TTC549 (cell line): Measurements from ENCODE around the gene ATAD3A.
"Not testable (repeated sequence)": the region's sequence is repeated elsewhere in the genome, so short reads cannot be mapped to it uniquely, and the experiment has no call there.

Source experiments
- FAIRE-seq: peaks from 2 replicates; lab custom pipeline; 2012; peaks lifted over from hg19 to GRCh38; lab: Jason Lieb, UNC

Gene ATAD3A

GRCh38 chr1:1511533-1512285 is at the start of gene ATAD3A:
ATAD3A (plus strand) TSS chr1:1512162; CDS start chr1:1512269, 107 bp downstream.
- peak; percentile 19 for FAIRE-seq

DNA sequence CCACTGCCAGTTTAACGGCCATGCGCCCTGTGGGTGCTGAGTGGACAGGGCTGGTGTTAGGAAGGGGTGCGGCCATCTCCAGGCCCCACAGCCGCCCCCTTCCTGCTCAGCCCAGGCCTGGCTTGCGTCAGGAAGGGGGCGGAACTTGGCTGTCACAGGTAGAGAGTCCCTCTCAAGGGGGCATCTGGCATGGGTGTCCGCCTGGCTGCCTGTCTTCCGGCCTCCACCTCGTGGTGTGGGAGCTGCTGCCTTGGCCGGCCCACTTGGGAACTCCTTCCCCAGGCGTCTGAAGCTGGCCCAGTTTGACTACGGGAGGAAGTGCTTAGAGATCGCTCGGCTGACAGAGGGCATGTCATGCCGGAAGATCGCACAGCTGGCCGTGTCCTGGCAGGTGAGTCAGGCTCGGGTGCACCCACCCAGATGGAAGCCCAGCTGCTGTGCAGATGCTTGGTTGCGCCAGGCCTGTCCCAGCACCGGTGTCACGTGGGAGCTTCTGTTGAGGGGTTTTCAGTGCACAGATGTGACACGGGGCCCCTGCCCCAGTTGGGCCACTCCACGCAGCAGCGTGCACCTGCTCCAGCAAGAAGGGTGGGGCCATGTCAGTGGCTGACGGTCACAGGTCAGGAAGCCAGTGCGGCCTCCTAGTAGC is 49.5 kb upstream of the ATAD3A start:
- FAIRE-seq, result no peak

- FAIRE-seq, result no peak
Measured at GRCh38 chr1:1463312-1463711, 48.6 kb upstream of the ATAD3A start.

- FAIRE-seq, result not testable (repeated sequence)
Measured at GRCh38 chr1:1468196-1468985, 43.6 kb upstream of the ATAD3A start.

- FAIRE-seq, result no peak
Measured at GRCh38 chr1:1470626-1471388, 41.2 kb upstream of the ATAD3A start.

DNA sequence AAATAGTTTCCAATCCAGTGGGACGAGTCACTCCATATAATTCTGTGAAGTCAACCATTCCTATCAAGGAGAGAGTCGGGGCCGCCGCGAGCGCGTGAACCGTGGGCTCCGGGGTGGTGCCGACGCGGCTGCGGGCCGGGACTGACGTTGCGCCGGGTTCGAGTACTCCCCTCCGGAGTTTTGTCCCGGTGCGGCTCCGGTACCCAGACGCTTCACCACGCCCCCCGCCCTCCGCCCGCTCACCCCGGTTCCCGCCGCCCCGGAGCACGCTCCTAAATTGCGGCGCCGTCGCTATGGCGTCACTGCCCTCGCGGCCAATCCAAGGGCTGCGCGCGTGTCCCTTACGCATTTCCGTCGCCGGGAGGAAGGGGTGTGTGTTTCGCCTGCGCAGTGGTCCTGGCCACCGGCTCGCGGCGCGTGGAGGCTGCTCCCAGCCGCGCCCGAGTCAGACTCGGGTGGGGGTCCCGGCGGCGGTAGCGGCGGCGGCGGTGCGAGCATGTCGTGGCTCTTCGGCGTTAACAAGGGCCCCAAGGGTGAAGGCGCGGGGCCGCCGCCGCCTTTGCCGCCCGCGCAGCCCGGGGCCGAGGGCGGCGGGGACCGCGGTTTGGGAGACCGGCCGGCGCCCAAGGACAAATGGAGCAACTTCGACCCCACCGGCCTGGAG is 40.4 kb upstream of the ATAD3A start, which contains the start of gene ATAD3B:
Gene ATAD3B (plus strand): TSS at position 377 of the 664 bp plus-strand sequence. CDS start 120 bp downstream, at position 497.
- FAIRE-seq, result no peak

DNA sequence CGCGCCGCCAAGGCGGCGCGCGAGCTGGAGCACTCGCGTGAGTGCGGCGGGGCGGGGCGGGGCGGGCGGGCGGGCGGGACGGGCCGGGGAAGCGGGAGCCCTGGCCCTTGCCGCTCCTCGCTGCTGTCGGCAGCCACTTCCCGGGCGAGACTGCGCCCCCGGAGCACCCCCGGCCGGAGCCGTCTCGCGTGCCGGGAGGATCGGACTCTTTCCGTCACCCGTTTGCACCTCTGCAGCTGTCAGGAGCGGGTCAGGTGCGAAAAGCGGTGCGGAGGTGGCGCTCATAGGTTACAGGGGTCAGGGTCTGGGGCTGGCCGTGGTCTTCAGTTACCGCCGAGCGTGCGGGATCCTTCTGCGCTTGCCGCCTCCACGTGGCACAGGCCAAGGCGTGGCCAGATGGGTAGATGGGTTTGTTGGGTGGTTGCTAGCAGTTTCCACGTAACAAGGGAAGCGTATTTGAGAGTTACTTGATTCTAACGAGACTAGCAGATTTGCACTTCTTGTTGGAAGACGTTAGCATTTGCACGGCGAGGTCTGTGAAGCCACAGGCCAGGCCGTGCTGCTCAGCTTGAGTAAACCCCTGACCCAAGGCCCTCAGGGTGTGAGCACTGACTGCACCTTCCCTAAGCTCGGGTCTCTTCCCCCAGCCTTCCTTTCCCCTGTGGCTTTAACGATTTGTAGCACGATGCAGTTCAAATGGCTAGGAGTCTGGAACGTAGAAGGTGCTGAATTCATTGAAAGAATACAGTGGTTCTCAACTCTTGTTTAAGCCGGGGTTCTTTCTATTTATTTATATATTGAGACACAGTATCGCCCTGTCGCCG is 39.7 kb upstream of the ATAD3A start:
- FAIRE-seq, result not testable (repeated sequence)

- FAIRE-seq, result not testable (repeated sequence)
Measured at GRCh38 chr1:1476011-1476410, 36.0 kb upstream of the ATAD3A start.

DNA sequence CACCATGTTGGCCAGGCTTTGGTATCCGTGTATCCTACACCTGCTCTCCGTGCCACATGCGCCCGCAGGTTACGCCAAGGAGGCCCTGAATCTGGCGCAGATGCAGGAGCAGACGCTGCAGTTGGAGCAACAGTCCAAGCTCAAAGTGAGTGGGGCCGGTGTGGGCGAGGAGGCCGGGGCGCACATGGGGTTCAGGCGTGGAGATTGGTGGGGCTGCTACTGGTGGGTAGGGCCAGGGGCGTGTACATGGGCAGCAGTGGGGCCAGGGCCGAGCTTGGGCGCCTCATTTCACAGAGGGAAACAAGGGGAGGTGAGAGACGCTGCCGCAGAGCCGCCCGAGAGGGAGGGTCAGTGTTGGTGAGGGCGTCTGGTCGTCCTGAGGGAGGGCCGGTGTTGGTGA is 34.8 kb upstream of the ATAD3A start:
- no peak for FAIRE-seq

GRCh38 chr1:1479547-1480487 is 32.1 kb upstream of the ATAD3A start:
- FAIRE-seq, result no peak

GRCh38 chr1:1480488-1480867 is 31.5 kb upstream of the ATAD3A start:
- not testable (repeated sequence) for FAIRE-seq

- FAIRE-seq, result not testable (repeated sequence)
Measured at GRCh38 chr1:1481811-1482210, 30.2 kb upstream of the ATAD3A start.

- FAIRE-seq, result no peak
Measured at GRCh38 chr1:1482856-1483255, 29.1 kb upstream of the ATAD3A start.

- no peak for FAIRE-seq
Measured at GRCh38 chr1:1483714-1484113, 28.2 kb upstream of the ATAD3A start.

GRCh38 chr1:1484976-1485750 is 26.8 kb upstream of the ATAD3A start:
- not testable (repeated sequence) for FAIRE-seq

DNA sequence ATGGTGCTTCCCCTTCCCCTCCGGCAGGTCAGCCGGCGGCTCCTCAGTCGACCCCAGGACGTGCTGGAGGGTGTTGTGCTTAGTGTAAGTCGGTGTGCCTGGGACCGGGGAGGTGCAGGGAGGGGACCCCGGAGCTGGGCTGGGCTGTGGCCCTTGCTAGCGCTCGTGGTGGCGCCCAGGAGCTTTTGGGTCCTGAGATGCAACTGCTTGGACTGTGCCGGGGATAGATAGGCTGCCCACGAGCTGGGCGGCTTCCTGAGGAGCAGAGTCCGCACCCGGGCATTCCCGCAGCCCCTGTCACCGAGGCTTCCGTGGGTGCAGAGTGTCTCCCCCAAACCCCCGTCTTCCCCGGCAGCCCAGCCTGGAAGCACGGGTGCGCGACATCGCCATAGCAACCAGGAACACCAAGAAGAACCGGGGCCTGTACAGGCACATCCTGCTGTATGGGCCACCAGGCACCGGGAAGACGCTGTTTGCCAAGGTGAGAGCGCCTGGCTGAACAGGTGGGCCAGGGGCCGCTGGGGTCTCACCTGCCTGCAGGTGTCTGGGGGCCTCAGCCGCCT is 26.1 kb upstream of the ATAD3A start:
- FAIRE-seq, result not testable (repeated sequence)

- no peak for FAIRE-seq
Measured at GRCh38 chr1:1487701-1488100, 24.3 kb upstream of the ATAD3A start.

DNA sequence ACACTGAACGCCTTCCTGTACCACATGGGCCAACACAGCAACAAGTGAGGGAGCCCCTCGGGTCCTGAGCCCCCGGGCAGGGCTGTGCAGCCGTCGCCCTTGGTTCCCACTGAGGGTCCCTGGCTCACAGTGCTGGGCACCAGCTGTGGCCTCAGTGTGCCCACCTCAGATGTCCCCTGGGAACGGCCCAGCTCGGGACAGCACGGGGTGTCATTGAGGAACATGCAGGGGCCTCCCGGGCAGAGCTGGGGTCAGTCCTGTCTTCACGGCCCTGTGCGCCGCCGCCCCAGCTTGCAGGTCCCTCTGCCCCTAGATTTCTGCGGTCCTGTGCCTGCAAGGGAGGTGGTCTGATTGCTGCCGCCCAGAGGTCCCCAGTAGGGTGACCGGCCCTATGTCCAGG is 22.7 kb upstream of the ATAD3A start:
- FAIRE-seq, result no peak
